Activated naive CD4-positive, alpha-beta T cell treated with anti-CD3 and anti-CD28 coated beads, Interleukin-2, amount 50 U/mL, for 24 hours (primary cell): ENCODE results near the gene AKAP8L.
"Not testable (repeated sequence)": the region's sequence is repeated elsewhere in the genome, so short reads cannot be mapped to it uniquely, and the experiment has no call there.

Source experiments
- H3K27ac Mint-ChIP-seq: one replicate; pipeline ENCODE4 v1.8.0; 2021; ENCODE audit warnings: mild to moderate bottlenecking, mixed read lengths
- H3K27me3 Mint-ChIP-seq: one replicate; pipeline ENCODE4 v1.8.0; 2021; ENCODE audit warnings: mixed read lengths
- H3K36me3 Mint-ChIP-seq: one replicate; pipeline ENCODE4 v1.8.0; 2021; ENCODE audit warnings: mixed read lengths
- H3K4me1 Mint-ChIP-seq: one replicate; pipeline ENCODE4 v1.8.0; 2021; ENCODE audit warnings: mixed read lengths
- H3K4me3 Mint-ChIP-seq: one replicate; pipeline ENCODE4 v1.8.0; 2021; ENCODE audit warnings: mild to moderate bottlenecking, mixed read lengths
- H3K9me3 Mint-ChIP-seq: one replicate; pipeline ENCODE4 v1.8.0; 2021; ENCODE audit warnings: mixed read lengths

The AKAP8L gene

DNA sequence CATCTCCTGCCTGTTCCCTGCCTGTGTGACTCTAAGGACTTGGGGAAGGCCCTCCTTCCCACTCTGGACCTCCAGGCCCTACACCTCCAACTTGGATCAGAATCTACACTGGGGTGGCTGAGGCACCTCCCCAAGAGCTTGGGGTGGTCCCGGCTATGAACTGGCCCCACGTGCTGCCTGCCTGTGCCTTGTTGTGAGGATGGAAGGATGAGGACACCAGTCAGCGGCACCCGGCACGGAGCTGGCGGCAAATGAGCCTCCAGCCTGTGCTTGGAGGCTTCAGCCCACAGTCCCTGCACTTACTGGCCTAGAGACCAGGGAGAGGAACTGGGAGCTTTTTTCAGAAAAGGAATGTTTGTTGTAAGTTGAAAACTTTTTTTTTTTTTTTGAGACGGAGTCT, 47.7 kb downstream of the AKAP8L start:
- H3K27ac Mint-ChIP-seq, result no peak overlapping the region

DNA sequence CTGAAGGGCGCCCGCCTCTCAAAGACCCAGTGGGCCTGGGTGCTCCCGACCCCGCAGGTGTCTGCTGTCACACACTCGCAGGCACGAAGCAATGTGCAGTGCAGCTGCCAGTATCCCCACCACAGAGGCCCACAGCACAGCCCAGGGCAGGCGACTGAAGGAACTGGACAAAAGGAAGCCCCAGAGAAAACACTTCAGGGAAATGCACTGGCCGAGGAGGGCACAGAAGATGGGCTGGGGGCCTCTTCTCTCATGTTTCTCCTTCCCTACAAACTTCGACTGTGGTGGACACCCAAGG, 49.2 kb downstream of the AKAP8L start:
- H3K27ac Mint-ChIP-seq, result no peak overlapping the region

More for the DNA sequence above, 47.7 kb downstream of the AKAP8L start:
- Mint-ChIP-seq H3K9me3 (no peaks in the 10 kb centered on the region), H3K4me1 (peaks cover 10% of the 10 kb centered on the region), H3K4me3 (no peak overlapping the region), H3K36me3 (peaks cover 3% of the 10 kb centered on the region), H3K27me3 (no peaks in the 10 kb centered on the region)

DNA sequence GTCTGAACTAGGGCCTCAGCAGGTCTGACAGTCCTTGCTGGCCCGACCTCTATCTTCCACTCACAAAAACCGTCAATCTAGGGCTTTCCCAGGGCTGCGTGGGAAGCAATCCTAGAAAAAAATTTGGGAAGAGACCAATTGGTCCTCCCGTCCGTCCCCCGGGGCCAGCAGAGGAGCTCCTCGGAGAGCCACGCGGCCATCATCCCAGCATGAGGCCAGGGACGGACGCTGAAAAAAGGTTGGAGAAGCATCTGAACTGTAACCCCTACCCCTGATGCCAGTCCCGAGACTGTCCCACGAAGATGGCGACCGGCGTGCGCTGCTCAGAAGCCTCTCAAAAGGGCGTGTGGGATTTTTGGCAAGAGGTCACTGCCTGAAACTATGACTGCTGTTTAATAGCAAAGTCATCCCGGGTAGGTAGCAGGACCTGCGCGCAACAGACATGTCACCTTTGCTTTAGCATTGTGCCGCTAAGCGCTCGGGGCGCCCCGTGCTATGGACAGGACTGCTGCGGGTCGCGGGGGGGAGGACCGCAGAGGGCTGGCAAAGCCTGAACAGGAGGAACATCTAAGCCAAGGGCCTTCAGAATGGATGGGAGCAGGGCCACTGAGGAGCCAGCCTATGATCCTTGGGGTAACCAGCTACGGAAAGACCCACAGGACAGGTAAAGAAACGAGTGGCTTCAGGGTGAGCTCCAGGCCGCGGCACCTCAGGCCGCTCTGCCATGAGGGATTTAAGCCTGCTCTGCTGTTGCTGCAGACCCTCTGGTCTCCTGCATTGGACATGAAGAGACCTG, 49.8 kb downstream of the AKAP8L start:
- no peaks in the 10 kb centered on the region for H3K9me3 Mint-ChIP-seq
- no peak overlapping the region for H3K4me3 Mint-ChIP-seq
- no peaks in the 10 kb centered on the region for H3K27me3 Mint-ChIP-seq
- peaks cover 3% of the 10 kb centered on the region for H3K36me3 Mint-ChIP-seq
- H3K4me1 Mint-ChIP-seq, result peaks cover 9% of the 10 kb centered on the region
- H3K27ac Mint-ChIP-seq, result no peak overlapping the region

More for the DNA sequence above, 49.2 kb downstream of the AKAP8L start:
- H3K4me3 Mint-ChIP-seq, result no peak overlapping the region
- H3K27me3 Mint-ChIP-seq, result no peaks in the 10 kb centered on the region
- H3K4me1 Mint-ChIP-seq, result peaks cover 10% of the 10 kb centered on the region
- no peaks in the 10 kb centered on the region for H3K9me3 Mint-ChIP-seq
- peaks cover 3% of the 10 kb centered on the region for H3K36me3 Mint-ChIP-seq

DNA sequence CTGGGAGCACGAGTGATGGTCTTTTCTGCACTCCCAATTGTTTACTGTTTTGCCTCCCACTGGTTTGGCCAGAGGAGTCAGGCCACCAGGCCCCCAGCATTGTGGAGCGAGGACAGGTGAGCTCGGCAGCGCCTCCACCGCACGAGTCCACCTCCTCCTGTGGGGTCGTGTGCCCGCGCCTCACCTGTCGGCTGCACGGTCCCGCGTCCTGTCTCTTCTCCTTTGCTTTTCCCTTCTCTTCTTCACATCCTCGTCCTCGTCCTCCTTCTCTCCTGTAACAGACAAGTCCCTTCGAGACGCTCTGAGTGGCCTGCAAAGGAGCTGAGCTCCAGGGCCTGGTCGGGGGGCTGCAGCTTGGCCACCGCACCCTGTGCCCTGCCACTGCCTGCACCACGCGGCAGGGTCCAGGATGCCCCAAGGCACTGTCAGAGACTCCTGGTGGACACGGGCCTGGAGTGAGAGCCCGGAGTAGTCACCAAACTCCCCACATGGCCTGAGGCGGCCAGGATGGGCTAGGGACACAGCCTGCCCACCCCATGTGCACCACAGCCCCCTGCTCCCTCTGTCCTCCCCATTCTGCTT, 50.6 kb downstream of the AKAP8L start:
- no peak overlapping the region for H3K4me3 Mint-ChIP-seq
- H3K27ac Mint-ChIP-seq, result no peak overlapping the region
- H3K4me1 Mint-ChIP-seq, result peaks cover 6% of the 10 kb centered on the region
- H3K27me3 Mint-ChIP-seq, result no peaks in the 10 kb centered on the region
- no peaks in the 10 kb centered on the region for H3K9me3 Mint-ChIP-seq
- peaks cover 6% of the 10 kb centered on the region for H3K36me3 Mint-ChIP-seq

DNA sequence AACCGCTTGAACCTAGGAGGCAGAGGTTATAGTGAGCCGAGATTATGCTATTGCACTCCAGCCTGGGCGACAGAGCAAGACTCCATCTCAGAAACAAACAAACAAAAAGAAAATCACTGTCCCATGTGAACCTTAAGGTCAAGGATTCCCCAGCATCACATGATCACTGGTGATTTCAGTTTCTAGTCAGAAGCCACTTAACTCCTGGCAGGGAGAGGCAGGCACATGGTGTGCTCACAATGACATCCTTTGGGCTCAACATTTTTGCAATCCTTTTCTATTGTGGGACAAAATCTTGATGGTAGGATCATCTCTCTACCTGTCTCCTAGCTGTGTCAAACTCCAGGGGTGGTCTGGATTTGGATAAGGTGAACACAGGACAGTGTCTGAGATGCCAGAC, 51.3 kb downstream of the AKAP8L start:
- Mint-ChIP-seq H3K27me3 (no peaks in the 10 kb centered on the region), H3K4me1 (peaks cover 3% of the 10 kb centered on the region), H3K36me3 (peaks cover 6% of the 10 kb centered on the region), H3K4me3 (no peak overlapping the region), H3K9me3 (no peaks in the 10 kb centered on the region), H3K27ac (no peak overlapping the region)

DNA sequence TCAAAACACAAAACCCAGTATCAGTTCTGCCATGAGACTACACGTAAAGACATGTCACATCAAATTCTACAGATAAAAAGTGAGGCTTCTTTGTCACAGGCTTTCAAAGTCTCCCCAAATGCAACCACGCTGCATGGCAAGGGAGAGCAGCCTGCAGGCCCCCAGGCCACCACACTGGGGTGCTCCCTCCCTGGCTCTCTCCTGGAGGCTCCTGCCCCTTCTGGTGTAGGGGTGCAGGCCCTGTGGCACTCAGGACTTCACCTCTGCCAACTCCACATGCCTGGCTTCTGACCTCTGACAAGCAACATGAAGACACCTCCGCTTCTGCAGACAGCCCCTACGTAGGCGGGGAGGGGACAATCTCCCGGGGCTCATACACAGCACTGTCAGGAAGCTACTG, 53.5 kb downstream of the AKAP8L start:
- peaks cover 9% of the 10 kb centered on the region for H3K36me3 Mint-ChIP-seq

DNA sequence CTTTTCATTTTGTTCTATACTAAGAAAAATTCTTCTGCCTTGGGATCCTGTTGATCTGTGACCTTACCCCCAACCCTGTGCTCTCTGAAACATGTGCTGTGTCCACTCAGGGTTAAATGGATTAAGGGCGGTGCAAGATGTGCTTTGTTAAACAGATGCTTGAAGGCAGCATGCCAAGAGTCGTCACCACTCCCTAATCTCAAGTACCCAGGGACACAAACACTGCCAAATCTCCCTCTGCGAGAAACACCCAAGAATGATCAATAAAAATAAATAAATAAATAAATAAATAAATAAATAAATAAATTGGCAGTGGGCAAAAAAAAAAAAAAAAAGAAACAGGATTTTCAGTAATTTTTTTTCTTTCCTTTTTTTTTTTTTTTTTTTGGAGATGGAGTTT, 55.0 kb downstream of the AKAP8L start:
- H3K36me3 Mint-ChIP-seq, H3K9me3 Mint-ChIP-seq, H3K4me3 Mint-ChIP-seq, H3K27me3 Mint-ChIP-seq, H3K27ac Mint-ChIP-seq, H3K4me1 Mint-ChIP-seq: not testable (repeated sequence)

More for the DNA sequence above, 53.5 kb downstream of the AKAP8L start:
- Mint-ChIP-seq H3K4me3 (no peak overlapping the region), H3K9me3 (no peaks in the 10 kb centered on the region), H3K4me1 (no peaks in the 10 kb centered on the region), H3K27me3 (no peaks in the 10 kb centered on the region), H3K27ac (no peak overlapping the region)

DNA sequence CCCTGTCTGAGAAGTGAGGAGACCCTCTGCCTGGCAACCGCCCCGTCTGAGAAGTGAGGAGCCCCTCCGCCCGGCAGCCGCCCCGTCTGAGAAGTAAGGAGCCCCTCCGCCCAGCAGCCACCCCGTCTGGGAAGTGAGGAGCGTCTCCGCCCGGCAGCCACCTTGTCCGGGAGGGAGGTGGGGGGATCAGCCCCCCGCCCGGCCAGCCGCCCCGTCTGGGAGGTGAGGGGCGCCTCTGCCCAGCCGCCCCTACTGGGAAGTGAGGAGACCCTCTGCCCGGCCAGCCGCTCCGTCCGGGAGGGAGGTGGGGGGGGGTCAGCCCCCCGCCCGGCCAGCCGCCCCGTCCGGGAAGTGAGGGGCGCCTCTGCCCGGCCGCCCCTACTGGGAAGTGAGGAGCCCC, 55.7 kb downstream of the AKAP8L start:
- not testable (repeated sequence) for H3K27me3 Mint-ChIP-seq, H3K27ac Mint-ChIP-seq, H3K9me3 Mint-ChIP-seq, H3K36me3 Mint-ChIP-seq, H3K4me3 Mint-ChIP-seq, H3K4me1 Mint-ChIP-seq

DNA sequence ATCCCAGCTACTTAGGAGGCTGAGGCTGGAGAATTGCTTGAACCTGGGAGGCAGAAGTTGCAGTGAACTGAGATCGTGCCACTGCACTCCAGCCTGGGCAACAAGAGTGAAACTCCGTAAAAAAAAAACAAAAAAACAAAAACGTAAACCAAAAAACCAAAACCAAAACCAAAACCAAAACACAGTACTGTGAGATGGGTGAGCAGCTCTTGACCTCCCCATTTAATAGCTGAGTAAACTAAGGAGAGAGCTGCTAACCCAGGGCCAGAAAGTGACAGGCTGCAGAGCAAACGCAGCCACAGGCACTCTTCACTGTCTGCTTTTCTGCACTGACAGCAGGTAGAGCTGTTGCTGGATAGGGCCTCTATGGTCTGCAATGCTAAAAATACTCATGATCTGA, 58.8 kb downstream of the AKAP8L start:
- peaks cover 10% of the 10 kb centered on the region for H3K36me3 Mint-ChIP-seq
- not testable (repeated sequence) for H3K27ac Mint-ChIP-seq, H3K27me3 Mint-ChIP-seq, H3K9me3 Mint-ChIP-seq, H3K4me3 Mint-ChIP-seq, H3K4me1 Mint-ChIP-seq

DNA sequence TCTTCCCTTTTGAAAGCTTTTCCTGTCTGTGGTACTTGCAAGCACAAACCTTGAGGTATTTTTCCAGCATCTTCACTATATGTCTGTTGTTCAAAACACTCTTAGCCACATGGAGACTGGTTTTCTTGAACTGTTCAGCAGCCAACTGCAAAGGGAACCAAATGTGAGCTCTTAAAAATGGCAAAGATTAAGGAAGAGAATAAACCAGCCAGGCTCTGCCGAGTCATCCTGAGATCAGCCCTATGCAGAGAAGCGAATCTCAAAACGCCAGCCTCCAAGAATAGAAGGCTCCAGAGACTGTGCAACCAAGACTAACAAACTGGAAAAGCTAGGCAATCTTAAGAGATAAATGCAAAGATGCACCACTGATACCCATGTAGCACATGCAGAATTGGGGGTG, 59.9 kb downstream of the AKAP8L start:
- no peak overlapping the region for H3K27ac Mint-ChIP-seq

DNA sequence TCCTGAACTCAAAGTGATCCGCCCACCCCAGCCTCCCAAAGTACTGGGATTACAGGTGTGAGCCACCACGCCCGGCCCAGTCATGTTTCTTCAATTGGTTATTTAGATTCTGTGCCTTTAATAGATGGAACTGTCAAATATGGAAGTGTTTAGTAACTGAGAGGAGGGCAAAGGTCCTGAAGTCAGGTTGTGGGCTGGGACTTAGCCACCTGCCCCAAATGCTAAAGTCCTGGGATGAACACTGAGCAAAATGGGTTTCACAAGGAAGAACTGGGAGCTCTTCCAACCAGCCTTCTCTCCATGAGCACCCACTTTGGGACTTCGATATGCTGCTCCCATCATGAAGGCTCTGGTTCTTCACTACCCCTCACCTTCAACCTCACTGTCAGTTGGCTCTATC, 60.9 kb downstream of the AKAP8L start:
- no peaks in the 10 kb centered on the region for H3K9me3 Mint-ChIP-seq
- H3K4me1 Mint-ChIP-seq, result no peaks in the 10 kb centered on the region
- H3K36me3 Mint-ChIP-seq, result peaks cover 13% of the 10 kb centered on the region
- no peaks in the 10 kb centered on the region for H3K27me3 Mint-ChIP-seq
- no peak overlapping the region for H3K27ac Mint-ChIP-seq
- H3K4me3 Mint-ChIP-seq, result no peak overlapping the region

More for the DNA sequence above, 59.9 kb downstream of the AKAP8L start:
- Mint-ChIP-seq H3K4me3 (no peak overlapping the region), H3K4me1 (no peaks in the 10 kb centered on the region), H3K36me3 (peaks cover 15% of the 10 kb centered on the region), H3K9me3 (no peaks in the 10 kb centered on the region), H3K27me3 (no peaks in the 10 kb centered on the region)

DNA sequence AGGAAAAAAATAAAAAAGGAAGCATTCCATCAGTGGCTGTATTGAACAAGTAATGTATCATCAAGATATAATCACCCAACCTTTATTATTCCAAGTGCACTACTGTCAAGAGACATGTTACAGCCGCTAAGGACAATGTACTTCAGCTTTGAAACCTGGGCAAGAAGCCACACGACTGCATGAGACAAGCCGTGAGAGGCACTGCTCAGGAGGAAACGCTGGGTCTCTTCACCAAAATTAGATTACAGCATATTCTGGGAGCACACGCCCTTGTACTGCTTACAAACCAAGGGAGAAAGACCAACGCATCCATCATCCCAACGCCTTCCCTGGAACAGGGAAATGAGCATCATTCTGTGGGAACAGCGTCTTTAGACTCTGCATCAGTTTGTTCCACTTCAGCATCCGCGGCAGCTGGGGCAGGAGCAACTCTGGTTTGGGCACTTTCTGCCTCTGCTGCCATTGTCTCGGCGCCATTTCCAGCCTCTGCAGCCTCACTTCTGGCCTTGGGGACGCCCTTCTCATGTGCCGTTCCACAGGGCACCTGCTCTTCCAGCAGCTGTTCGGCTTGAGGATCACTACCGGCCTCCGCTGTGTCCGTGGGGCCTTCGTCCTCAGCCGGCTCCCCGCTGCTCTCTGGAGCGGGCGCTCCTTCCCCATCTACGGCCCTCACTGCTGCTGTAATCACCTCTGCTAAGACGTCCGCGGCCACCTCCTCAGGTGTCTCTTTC, 64.1 kb downstream of the AKAP8L start:
- Mint-ChIP-seq H3K36me3 (peaks cover 10% of the 10 kb centered on the region), H3K9me3 (no peaks in the 10 kb centered on the region), H3K4me1 (no peaks in the 10 kb centered on the region), H3K4me3 (no peak overlapping the region), H3K27ac (no peak overlapping the region), H3K27me3 (no peaks in the 10 kb centered on the region)

DNA sequence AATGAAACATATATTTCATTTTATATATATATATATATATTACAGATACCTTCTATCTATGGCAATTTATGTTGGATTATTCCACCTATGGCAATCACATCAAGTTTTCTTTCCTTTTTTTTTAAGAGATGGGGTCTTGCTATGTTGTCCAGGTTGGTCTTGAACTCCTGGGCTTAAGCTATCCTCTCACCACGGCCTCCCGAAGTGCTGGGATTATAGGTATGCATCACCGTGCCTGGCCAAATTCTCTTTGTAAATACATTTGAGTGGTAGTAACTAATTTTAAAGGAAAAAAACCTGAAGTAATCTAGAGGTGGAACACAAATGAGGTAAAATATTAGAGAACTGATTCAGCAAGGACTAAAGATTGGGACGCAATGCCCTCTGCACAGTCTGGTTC, 64.9 kb downstream of the AKAP8L start:
- no peaks in the 10 kb centered on the region for H3K27me3 Mint-ChIP-seq
- H3K27ac Mint-ChIP-seq, result no peak overlapping the region
- no peak overlapping the region for H3K4me3 Mint-ChIP-seq
- peaks cover 10% of the 10 kb centered on the region for H3K36me3 Mint-ChIP-seq
- H3K9me3 Mint-ChIP-seq, result no peaks in the 10 kb centered on the region
- no peaks in the 10 kb centered on the region for H3K4me1 Mint-ChIP-seq

DNA sequence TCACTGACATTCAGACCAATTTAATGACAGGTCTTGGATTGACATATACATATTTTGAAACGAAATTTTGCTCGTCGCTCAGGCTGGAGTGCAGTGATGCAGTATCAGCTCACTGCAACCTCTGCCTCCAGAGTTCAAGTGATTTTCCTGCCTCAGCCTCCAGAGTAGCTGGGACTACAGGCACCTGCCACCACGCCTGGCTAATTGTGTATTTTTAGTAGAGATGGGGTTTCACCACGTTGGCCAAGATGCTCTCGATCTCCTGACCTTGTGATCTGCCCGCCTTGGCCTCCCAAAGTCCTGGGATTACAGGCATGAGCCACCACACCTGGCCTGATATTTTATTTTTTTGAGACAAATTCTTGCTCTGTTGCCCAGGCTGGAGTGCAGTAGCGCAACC, 66.3 kb downstream of the AKAP8L start:
- H3K4me3 Mint-ChIP-seq, H3K4me1 Mint-ChIP-seq, H3K27me3 Mint-ChIP-seq, H3K9me3 Mint-ChIP-seq, H3K27ac Mint-ChIP-seq, H3K36me3 Mint-ChIP-seq: not testable (repeated sequence)

DNA sequence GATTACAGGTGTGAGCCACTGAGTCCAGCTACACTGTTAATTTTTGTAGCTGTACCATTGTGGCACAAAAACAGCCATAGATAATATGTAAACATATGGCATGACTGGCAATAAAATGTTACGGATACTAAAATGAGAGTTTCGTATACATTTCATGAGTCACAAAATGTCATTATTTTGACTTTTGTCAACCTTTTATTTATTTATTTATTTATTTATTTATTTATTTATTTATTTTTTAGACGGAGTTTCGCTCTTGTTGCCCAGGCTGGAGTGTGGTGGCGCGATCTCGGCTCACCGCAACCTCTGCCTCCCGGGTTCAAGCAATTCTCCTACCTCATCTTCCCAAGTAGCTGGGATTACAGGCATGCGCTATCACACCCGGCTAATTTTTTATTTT, 77.5 kb downstream of the AKAP8L start:
- not testable (repeated sequence) for H3K9me3 Mint-ChIP-seq, H3K4me3 Mint-ChIP-seq

DNA sequence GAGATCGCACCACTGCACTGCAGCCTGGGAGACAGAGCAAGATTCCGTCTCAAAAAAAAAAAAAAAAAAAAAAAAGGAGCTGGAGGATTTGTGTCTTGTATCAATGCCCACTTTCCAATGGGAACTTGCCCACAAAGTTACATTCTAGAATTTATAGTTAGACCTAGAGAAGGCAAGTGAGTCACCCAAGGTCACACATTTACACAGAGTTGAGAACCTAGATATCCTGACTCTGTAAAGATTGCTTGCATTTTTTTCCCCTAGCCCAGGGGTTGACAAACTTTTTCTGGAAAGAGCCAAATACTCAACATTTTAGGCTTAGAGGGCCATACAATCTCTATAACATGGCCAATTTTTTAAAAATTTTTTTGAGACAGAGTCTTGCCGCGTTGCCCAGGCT, 78.7 kb downstream of the AKAP8L start:
- no peaks in the 10 kb centered on the region for H3K4me1 Mint-ChIP-seq
- no peak overlapping the region for H3K27ac Mint-ChIP-seq
- H3K36me3 Mint-ChIP-seq, result peaks cover 1% of the 10 kb centered on the region
- H3K9me3 Mint-ChIP-seq, result no peaks in the 10 kb centered on the region
- no peak overlapping the region for H3K4me3 Mint-ChIP-seq
- H3K27me3 Mint-ChIP-seq, result no peaks in the 10 kb centered on the region

More for the DNA sequence above, 77.5 kb downstream of the AKAP8L start:
- not testable (repeated sequence) for H3K36me3 Mint-ChIP-seq, H3K4me1 Mint-ChIP-seq, H3K27ac Mint-ChIP-seq, H3K27me3 Mint-ChIP-seq
